22Rv1 (cell line): ENCODE data around the gene BOK.

ENCODE experiments used
- ZFX ChIP-seq: fragments of 450-650 bp; IDR thresholded peaks from 2 replicates; pipeline ENCODE4 v1.6.1; 2017; ENCODE audit warnings: antibody characterized with exemption, borderline replicate concordance
- TF ChIP-seq, protein P1 (sequence below): fragments of 450-650 bp; IDR thresholded peaks from 2 replicates; pipeline ENCODE4 v1.5.1; 2017; ENCODE audit warnings: mild to moderate bottlenecking

DNA sequence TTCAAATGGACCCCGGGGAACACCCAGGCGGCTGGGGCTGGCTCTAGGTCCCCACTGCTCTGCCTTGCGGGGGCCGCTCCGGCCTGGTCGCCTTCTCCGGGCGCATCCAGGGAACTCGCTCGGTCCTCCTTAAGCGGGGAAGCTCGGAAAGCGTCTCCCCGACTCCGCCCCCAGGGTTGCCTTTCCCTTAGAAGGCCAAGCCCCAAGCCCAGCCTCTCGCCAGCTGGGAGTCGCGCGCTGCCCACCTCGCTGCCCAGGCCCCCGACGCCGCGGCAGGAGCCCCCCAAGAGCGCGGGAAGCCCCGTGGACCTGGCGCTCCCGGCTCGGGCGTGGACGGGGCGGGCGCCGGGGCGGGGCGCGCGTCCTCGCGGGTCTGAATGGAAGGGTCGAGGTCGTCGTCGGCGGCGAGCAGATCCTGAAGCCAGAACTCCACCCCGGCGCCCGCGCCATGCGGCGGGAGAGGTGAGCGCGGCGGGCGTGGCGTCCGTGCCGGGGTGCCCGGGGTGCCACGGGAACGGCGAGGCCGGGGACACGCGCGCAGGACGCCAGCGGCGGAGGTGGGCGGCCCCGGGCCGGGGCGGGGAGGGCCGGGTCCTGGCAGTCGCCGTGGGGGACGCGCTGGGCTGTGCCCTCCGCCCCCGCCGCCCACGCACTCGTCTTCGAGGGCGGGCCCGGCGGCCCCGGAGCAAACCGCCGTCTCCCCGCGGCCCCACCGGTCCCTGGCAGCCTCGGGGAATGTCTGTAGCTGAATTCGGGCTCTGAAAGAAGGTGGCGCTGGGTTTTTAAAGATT, at the start of gene BOK:
- TF ChIP-seq, protein P1, sequence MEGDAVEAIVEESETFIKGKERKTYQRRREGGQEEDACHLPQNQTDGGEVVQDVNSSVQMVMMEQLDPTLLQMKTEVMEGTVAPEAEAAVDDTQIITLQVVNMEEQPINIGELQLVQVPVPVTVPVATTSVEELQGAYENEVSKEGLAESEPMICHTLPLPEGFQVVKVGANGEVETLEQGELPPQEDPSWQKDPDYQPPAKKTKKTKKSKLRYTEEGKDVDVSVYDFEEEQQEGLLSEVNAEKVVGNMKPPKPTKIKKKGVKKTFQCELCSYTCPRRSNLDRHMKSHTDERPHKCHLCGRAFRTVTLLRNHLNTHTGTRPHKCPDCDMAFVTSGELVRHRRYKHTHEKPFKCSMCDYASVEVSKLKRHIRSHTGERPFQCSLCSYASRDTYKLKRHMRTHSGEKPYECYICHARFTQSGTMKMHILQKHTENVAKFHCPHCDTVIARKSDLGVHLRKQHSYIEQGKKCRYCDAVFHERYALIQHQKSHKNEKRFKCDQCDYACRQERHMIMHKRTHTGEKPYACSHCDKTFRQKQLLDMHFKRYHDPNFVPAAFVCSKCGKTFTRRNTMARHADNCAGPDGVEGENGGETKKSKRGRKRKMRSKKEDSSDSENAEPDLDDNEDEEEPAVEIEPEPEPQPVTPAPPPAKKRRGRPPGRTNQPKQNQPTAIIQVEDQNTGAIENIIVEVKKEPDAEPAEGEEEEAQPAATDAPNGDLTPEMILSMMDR: no peak
- no peak for TF ChIP-seq ZFX
